ENCODE data around the gene RYR1. TPM values are rescaled to one million over a fixed set of nuclear protein-coding genes. Genes with fewer than 3 reads are reported as not detected.

RYR1 gene
- total and polyA plus RNA-seq, 10 of the 15 experiments (the other 5 are each of a cell fraction or from before 2014, with no cell fraction given): under 0.01 to 0.32 (median 0.07) TPM; not detected in 1

DNA sequence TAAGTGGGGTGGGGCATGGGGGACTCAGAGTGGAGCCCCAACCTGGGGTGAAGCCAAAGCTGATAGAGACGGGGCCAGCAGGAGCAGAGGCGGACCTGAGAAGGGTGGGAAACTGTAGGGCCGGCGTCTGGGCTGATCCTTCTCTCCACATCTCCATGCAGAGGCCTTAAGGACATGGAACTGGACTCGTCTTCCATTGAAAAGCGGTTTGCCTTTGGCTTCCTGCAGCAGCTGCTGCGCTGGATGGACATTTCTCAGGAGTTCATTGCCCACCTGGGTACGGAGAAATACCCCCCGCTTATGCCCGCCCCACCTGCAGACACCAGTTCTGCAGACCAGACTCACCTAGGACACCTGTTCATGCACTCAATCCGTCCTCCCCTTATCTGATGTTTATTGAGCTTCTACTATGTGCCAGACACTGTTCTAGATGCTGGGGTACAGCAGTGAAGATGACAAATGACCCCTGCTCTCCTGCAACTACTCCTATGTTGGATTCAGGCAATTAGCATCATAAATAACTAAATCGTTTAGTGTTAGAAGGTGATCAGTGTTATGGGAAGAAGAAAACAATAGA lies 74.1 kb downstream of the RYR1 start:
- SMC1A ChIA-PET (ENCODE audit: uncharacterized antibody, unreplicated experiment): no interaction called here
- Histone ChIP-seq H2AFZ (ENCODE audit: control insufficient read depth, low read depth, low read length) (no peak overlapping the region), H3K4me2 (ENCODE audit: control insufficient read depth, insufficient read depth) (no peak overlapping the region), H3K4me1 (ENCODE audit: control insufficient read depth, insufficient read depth, low read length) (no peaks in the 10 kb centered on the region; the same call in 1 of the 2 replicates), H3K9me3 (replicated peaks; ENCODE audit: control insufficient read depth, insufficient read depth, low read length) (no peaks in the 10 kb centered on the region), H4K20me1 (ENCODE audit: control insufficient read depth, insufficient read depth) (no peaks in the 10 kb centered on the region; the same call in 1 of the 2 replicates), H3K9ac (ENCODE audit: control insufficient read depth, insufficient read depth, low read length) (no peak overlapping the region), H3K36me3 (ENCODE audit: control insufficient read depth in 2 of 2, insufficient read depth in 2 of 2, low read length in 1 of 2) (no peaks in the 10 kb centered on the region), H3K27me3 (replicated peaks in 1 of 2; ENCODE audit: control insufficient read depth in 2 of 2, insufficient read depth in 2 of 2, low read length in 1 of 2) (no peaks in the 10 kb centered on the region), H3K27ac (ENCODE audit: control insufficient read depth, insufficient read depth) (no peak overlapping the region), H3K79me2 (ENCODE audit: control insufficient read depth, insufficient read depth, low read length) (no peaks in the 10 kb centered on the region), H3K4me3 (no peak overlapping the region)
- no peak for TF ChIP-seq PML (IDR thresholded peaks at IDR 0.05; ENCODE audit: low read length)
- no peak for TF ChIP-seq BHLHE40 (IDR thresholded peaks at IDR 0.05; ENCODE audit: borderline replicate concordance in 1 of 2, low read depth in 2 of 2, low read length in 1 of 2)
- TF ChIP-seq, protein P1, sequence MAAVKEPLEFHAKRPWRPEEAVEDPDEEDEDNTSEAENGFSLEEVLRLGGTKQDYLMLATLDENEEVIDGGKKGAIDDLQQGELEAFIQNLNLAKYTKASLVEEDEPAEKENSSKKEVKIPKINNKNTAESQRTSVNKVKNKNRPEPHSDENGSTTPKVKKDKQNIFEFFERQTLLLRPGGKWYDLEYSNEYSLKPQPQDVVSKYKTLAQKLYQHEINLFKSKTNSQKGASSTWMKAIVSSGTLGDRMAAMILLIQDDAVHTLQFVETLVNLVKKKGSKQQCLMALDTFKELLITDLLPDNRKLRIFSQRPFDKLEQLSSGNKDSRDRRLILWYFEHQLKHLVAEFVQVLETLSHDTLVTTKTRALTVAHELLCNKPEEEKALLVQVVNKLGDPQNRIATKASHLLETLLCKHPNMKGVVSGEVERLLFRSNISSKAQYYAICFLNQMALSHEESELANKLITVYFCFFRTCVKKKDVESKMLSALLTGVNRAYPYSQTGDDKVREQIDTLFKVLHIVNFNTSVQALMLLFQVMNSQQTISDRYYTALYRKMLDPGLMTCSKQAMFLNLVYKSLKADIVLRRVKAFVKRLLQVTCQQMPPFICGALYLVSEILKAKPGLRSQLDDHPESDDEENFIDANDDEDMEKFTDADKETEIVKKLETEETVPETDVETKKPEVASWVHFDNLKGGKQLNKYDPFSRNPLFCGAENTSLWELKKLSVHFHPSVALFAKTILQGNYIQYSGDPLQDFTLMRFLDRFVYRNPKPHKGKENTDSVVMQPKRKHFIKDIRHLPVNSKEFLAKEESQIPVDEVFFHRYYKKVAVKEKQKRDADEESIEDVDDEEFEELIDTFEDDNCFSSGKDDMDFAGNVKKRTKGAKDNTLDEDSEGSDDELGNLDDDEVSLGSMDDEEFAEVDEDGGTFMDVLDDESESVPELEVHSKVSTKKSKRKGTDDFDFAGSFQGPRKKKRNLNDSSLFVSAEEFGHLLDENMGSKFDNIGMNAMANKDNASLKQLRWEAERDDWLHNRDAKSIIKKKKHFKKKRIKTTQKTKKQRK (IDR thresholded peaks at IDR 0.05; ENCODE audit: low read depth, low read length): no peak
- TF ChIP-seq, protein P2, sequence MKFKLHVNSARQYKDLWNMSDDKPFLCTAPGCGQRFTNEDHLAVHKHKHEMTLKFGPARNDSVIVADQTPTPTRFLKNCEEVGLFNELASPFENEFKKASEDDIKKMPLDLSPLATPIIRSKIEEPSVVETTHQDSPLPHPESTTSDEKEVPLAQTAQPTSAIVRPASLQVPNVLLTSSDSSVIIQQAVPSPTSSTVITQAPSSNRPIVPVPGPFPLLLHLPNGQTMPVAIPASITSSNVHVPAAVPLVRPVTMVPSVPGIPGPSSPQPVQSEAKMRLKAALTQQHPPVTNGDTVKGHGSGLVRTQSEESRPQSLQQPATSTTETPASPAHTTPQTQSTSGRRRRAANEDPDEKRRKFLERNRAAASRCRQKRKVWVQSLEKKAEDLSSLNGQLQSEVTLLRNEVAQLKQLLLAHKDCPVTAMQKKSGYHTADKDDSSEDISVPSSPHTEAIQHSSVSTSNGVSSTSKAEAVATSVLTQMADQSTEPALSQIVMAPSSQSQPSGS (IDR thresholded peaks at IDR 0.05; ENCODE audit: low read length): no peak
- TF ChIP-seq HDAC6 (IDR thresholded peaks at IDR 0.05; ENCODE audit: unreplicated experiment): no peak
- TF ChIP-seq, protein P3, sequence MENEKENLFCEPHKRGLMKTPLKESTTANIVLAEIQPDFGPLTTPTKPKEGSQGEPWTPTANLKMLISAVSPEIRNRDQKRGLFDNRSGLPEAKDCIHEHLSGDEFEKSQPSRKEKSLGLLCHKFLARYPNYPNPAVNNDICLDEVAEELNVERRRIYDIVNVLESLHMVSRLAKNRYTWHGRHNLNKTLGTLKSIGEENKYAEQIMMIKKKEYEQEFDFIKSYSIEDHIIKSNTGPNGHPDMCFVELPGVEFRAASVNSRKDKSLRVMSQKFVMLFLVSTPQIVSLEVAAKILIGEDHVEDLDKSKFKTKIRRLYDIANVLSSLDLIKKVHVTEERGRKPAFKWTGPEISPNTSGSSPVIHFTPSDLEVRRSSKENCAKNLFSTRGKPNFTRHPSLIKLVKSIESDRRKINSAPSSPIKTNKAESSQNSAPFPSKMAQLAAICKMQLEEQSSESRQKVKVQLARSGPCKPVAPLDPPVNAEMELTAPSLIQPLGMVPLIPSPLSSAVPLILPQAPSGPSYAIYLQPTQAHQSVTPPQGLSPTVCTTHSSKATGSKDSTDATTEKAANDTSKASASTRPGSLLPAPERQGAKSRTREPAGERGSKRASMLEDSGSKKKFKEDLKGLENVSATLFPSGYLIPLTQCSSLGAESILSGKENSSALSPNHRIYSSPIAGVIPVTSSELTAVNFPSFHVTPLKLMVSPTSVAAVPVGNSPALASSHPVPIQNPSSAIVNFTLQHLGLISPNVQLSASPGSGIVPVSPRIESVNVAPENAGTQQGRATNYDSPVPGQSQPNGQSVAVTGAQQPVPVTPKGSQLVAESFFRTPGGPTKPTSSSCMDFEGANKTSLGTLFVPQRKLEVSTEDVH (IDR thresholded peaks at IDR 0.05; ENCODE audit: low read depth, partially characterized antibody): no peak
- TF ChIP-seq SRF (IDR thresholded peaks at IDR 0.05; ENCODE audit: low read depth in 2 of 2, low read length in 2 of 2): no peak
- no peak for TF ChIP-seq KLF5 (IDR thresholded peaks at IDR 0.05; ENCODE audit: partially characterized antibody)
- no peak for TF ChIP-seq MEF2A (IDR thresholded peaks at IDR 0.05; ENCODE audit: insufficient read depth, low read depth, low read length)
- TF ChIP-seq USF1 (IDR thresholded peaks at IDR 0.05; ENCODE audit: borderline replicate concordance, extremely low read length, insufficient read depth, low read depth, low read length): no peak
- TF ChIP-seq NRF1 (conservative IDR thresholded peaks at IDR 0.05; ENCODE audit: low read depth, low read length): no peak
- FAIRE-seq: no peak
- POLR2A ChIA-PET: interaction anchor here (1.1 kb wide), 1 partner anchor 370 kb away, joined by 4 read pairs; the partner anchor contains the start of gene RINL
- intact Hi-C loops (cut with micrococcal nuclease; ENCODE audit: unreplicated experiment): loop anchor here (5.0 kb wide), 1 partner anchor 105 kb away; the partner anchor contains the start of gene FAM98C
- no TSS peak for BruUV-seq (replicated peaks)
- ATAC-seq: no peak
- DNase-seq (ENCODE audit: low read depth, low spot score): no peak
- CTCF ChIA-PET: interaction anchor here (0.6 to 1.0 kb wide), 3 partner anchors 105 to 132 kb away, joined by 3 to 5 read pairs (median 3); partner anchors contain the start of gene FAM98C
- WGBS (ENCODE audit: insufficient coverage, insufficient replicate concordance, low lambda C conversion rate, missing lambda C conversion rate): 73% methylated on average over 12 of the region's 12 CpGs
- in situ Hi-C loops (cut with MboI): no loop called here
- RAD21 ChIA-PET (ENCODE audit: unreplicated experiment): interaction anchor here (0.7 kb wide), 1 partner anchor 105 kb away, joined by 4 read pairs; the partner anchor contains the start of gene FAM98C
